GM23338 (cell line): ENCODE results near the gene UBALD2. TPM values are rescaled to one million over a fixed set of nuclear protein-coding genes. Genes with fewer than 3 reads are reported as not detected.

ENCODE experiments used
- ATAC-seq: fragments of 200-7000 bp; cut with Tn5 transposase; 3 replicates; pipeline ENCODE4 v1.9.1; 2020
- DNase-seq: peaks from one replicate; pipeline ENCODE4 v3.0.0-alpha.2; 2015; ENCODE audit warnings: low spot score
- H2AFZ ChIP-seq: fragments of 200-600 bp; sonication (generic); 2 replicates; pipeline ENCODE4 v1.8.0; 2016; ENCODE audit warnings: antibody characterized with exemption, mild to moderate bottlenecking, moderate library complexity
- H3F3A ChIP-seq: fragments of 200-600 bp; sonication (generic); replicated peaks from 2 replicates; pipeline ENCODE4 v1.8.0; 2017; ENCODE audit warnings: antibody characterized with exemption, mixed run types, low read depth
- H3K27ac ChIP-seq: fragments of 200-600 bp; sonication (generic); 2 replicates; pipeline ENCODE4 v1.6.1; 2016; ENCODE audit warnings: low read depth
- H3K27me3 ChIP-seq: fragments of 200-600 bp; sonication (generic); 2 replicates; pipeline ENCODE4 v1.8.0; 2016; ENCODE audit warnings: mild to moderate bottlenecking, mixed run types, moderate library complexity; ENCODE audit not compliant: insufficient read depth
- H3K36me3 ChIP-seq: fragments of 200-600 bp; sonication (generic); 2 replicates; pipeline ENCODE4 v1.8.0; 2016; ENCODE audit warnings: mild to moderate bottlenecking; ENCODE audit not compliant: insufficient read depth
- H3K4me1 ChIP-seq: fragments of 200-600 bp; sonication (generic); 2 replicates; pipeline ENCODE4 v1.8.0; 2016; ENCODE audit warnings: mild to moderate bottlenecking, moderate library complexity; ENCODE audit not compliant: insufficient read depth
- H3K4me2 ChIP-seq: fragments of 200-600 bp; sonication (generic); 2 replicates; pipeline ENCODE4 v1.7.1; 2017; ENCODE audit warnings: mixed run types
- H3K4me3 ChIP-seq: fragments of 200-600 bp; sonication (generic); 2 replicates; pipeline ENCODE4 v1.6.1; 2016; ENCODE audit warnings: mixed run types
- H3K79me2 ChIP-seq: fragments of 200-600 bp; sonication (generic); replicated peaks from 2 replicates; pipeline ENCODE4 v1.8.0; 2017; ENCODE audit warnings: mild to moderate bottlenecking; ENCODE audit not compliant: insufficient read depth
- H3K9me2 ChIP-seq: fragments of 200-600 bp; sonication (generic); 2 replicates; pipeline ENCODE4 v1.8.0; 2017; ENCODE audit not compliant: insufficient read depth
- H4K20me1 ChIP-seq: fragments of 200-600 bp; sonication (generic); replicated peaks from 2 replicates; pipeline ENCODE4 v1.8.0; 2017; ENCODE audit warnings: mild to moderate bottlenecking; ENCODE audit not compliant: insufficient read depth
- H3K27ac Mint-ChIP-seq: 2 replicates; pipeline ENCODE4 v1.8.0; 2020; ENCODE audit warnings: inconsistent platforms, mild to moderate bottlenecking, moderate library complexity, mixed read lengths
- H3K27me3 Mint-ChIP-seq: 3 replicates; pipeline ENCODE4 v1.8.0; 2022; ENCODE audit warnings: low read depth, mild to moderate bottlenecking, moderate library complexity, mixed read lengths, inconsistent platforms; ENCODE audit not compliant: insufficient read depth, poor library complexity
- H3K36me3 Mint-ChIP-seq: 3 replicates; pipeline ENCODE4 v1.8.0; 2021; ENCODE audit warnings: low read depth, mild to moderate bottlenecking, inconsistent platforms, moderate library complexity, mixed read lengths
- H3K4me1 Mint-ChIP-seq: 3 replicates; pipeline ENCODE4 v1.8.0; 2020; ENCODE audit warnings: mild to moderate bottlenecking, inconsistent platforms, mixed read lengths
- H3K4me3 Mint-ChIP-seq: 3 replicates; pipeline ENCODE4 v1.8.0; 2021; ENCODE audit warnings: moderate library complexity, mild to moderate bottlenecking, inconsistent platforms, mixed read lengths
- H3K9me3 Mint-ChIP-seq: 3 replicates; pipeline ENCODE4 v1.8.0; 2020; ENCODE audit warnings: moderate library complexity, mild to moderate bottlenecking, inconsistent platforms, mixed read lengths
- EZH2 ChIP-seq: fragments of 200-600 bp; sonication (generic); IDR thresholded peaks from one replicate; pipeline ENCODE4 v1.8.0; 2017; ENCODE audit warnings: antibody characterized with exemption, mild to moderate bottlenecking, low read depth; ENCODE audit not compliant: unreplicated experiment
- EZH2phosphoT487 ChIP-seq: fragments of 200-600 bp; sonication (generic); IDR thresholded peaks from one replicate; pipeline ENCODE4 v1.8.1; 2018; ENCODE audit warnings: antibody characterized with exemption; ENCODE audit not compliant: unreplicated experiment
- JUNB ChIP-seq: IDR thresholded peaks from one replicate; pipeline ENCODE4 v1.6.1; 2016; ENCODE audit warnings: antibody characterized with exemption; ENCODE audit not compliant: unreplicated experiment
- STAT1 ChIP-seq: IDR thresholded peaks from one replicate; pipeline ENCODE4 v1.6.1; 2016; ENCODE audit warnings: antibody characterized with exemption; ENCODE audit not compliant: unreplicated experiment
- ZNF114 ChIP-seq: fragments of 250-450 bp; sonication (Bioruptor Pico); IDR thresholded peaks from 2 replicates; pipeline ENCODE4 v1.5.0; 2020; ENCODE audit warnings: mild to moderate bottlenecking, moderate library complexity
- ZNF331 ChIP-seq: fragments of 250-450 bp; sonication (Bioruptor Pico); IDR thresholded peaks from 2 replicates; pipeline ENCODE4 v1.5.0; 2020; ENCODE audit warnings: low read depth, mild to moderate bottlenecking, moderate library complexity
- ZNF462 ChIP-seq: fragments of 250-450 bp; sonication (Bioruptor Pico); IDR thresholded peaks from 2 replicates; pipeline ENCODE4 v1.5.0; 2020; ENCODE audit warnings: mild to moderate bottlenecking, moderate library complexity
- polyA plus RNA-seq: library from polyadenylated mRNA; unstranded; fragments of >200 nt; fragmentation: Nextera tagmentation; extraction: Ambion mirVana; gene quantifications from 2 replicates; pipeline ENCODE4 v1.2.1, GENCODE V29; 2016
- total RNA-seq: library from RNA; depleted of rRNA; stranded (reverse); fragments of >200 nt; shearing (Covaris generic); gene quantifications from 2 replicates; pipeline ENCODE4 v1.2.3, GENCODE V29; 2014
- TF ChIP-seq, protein P1 (sequence below), 2 experiments: fragments of 200-600 bp in 1 of 2; sonication (generic) in 1 of 2; conservative IDR thresholded peaks; 2 replicates each; pipeline versions ENCODE4 v1.5.1 to v1.6.1; 2016 to 2017; ENCODE audit warnings: antibody characterized with exemption in 2 of 2, low read depth in 2 of 2, mild to moderate bottlenecking in 2 of 2, moderate library complexity in 1 of 2
- TF ChIP-seq, protein P2 (sequence below): IDR thresholded peaks from one replicate; pipeline ENCODE4 v1.6.1; 2018; ENCODE audit warnings: antibody characterized with exemption; ENCODE audit not compliant: unreplicated experiment

The UBALD2 gene
- total and polyA plus RNA-seq, 2 experiments from 2014 or later, result 2.2 to 3.1 TPM

DNA sequence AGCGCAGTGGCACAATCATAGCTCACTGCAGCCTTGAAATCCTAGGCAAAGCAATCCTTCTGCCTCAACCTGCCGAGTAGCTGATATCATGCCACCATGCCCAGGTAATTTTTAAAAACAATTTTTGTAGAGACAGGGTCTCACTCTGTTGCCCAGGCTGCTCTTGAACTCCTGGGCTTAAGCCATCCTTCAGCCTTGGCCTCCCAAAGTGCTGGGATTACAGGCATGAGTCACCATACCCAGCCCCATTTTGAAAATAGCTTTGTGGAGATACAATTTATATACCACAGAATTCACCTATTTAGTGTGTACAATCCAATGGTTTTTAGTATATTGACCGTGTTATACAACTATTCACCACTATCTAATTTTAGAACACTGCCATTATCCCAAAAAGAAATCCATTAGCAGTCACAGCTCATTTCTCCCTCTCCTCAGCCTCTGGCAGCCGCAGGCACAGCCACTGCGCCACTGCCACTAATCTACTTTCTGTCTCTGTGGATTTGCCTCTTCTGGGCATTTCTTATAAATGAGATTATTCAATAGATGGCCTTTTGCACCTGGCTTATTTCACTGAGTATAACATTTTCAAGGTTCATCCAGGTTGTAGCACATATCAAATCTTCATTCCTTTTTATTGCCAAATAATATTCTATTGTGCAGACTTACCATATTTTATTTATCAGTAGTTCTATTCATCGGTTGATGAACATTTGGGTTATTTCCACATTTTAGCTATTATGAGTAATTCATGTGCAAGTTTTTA is 31.4 kb upstream of the UBALD2 start (continued):
- TF ChIP-seq ZNF462, result no peak
- no peak for TF ChIP-seq ZNF114 (CRISPR knock-in tag)
- TF ChIP-seq ZNF331 (CRISPR knock-in tag), result no peak
- no peak for TF ChIP-seq JUNB
- TF ChIP-seq STAT1, result no peak
- no peak for TF ChIP-seq EZH2
- no peak for TF ChIP-seq EZH2phosphoT487

GRCh38 chr17:76234354-76234679 is 30.8 kb upstream of the UBALD2 start:
- peaks cover 13% of the 10 kb centered on the region for H3K27me3 Mint-ChIP-seq
- peaks cover 2% of the 10 kb centered on the region; the same call in 2 of the 3 replicates for H3K4me1 Mint-ChIP-seq
- ATAC-seq, result no peak
- H4K20me1 ChIP-seq, result peaks cover 6% of the 10 kb centered on the region
- H3K4me2 ChIP-seq, result no peak overlapping the region
- H2AFZ ChIP-seq, result no peak overlapping the region
- no peaks in the 10 kb centered on the region for H3K36me3 ChIP-seq
- no peaks in the 10 kb centered on the region for H3K4me1 ChIP-seq
- H3K4me3 Mint-ChIP-seq, result no peak overlapping the region
- H3K4me3 ChIP-seq, result no peak overlapping the region
- no peak overlapping the region for H3K27ac ChIP-seq
- no peak for DNase-seq
- no peaks in the 10 kb centered on the region; the same call in 1 of the 2 replicates for H3K79me2 ChIP-seq
- H3K27me3 ChIP-seq, result peaks cover 24% of the 10 kb centered on the region
- H3K9me2 ChIP-seq, result no peaks in the 10 kb centered on the region
- no peaks in the 10 kb centered on the region for H3K36me3 Mint-ChIP-seq
- H3K27ac Mint-ChIP-seq, result no peak overlapping the region
- H3F3A ChIP-seq, result no peaks in the 10 kb centered on the region
- no peaks in the 10 kb centered on the region for H3K9me3 Mint-ChIP-seq
- TF ChIP-seq, protein P1, sequence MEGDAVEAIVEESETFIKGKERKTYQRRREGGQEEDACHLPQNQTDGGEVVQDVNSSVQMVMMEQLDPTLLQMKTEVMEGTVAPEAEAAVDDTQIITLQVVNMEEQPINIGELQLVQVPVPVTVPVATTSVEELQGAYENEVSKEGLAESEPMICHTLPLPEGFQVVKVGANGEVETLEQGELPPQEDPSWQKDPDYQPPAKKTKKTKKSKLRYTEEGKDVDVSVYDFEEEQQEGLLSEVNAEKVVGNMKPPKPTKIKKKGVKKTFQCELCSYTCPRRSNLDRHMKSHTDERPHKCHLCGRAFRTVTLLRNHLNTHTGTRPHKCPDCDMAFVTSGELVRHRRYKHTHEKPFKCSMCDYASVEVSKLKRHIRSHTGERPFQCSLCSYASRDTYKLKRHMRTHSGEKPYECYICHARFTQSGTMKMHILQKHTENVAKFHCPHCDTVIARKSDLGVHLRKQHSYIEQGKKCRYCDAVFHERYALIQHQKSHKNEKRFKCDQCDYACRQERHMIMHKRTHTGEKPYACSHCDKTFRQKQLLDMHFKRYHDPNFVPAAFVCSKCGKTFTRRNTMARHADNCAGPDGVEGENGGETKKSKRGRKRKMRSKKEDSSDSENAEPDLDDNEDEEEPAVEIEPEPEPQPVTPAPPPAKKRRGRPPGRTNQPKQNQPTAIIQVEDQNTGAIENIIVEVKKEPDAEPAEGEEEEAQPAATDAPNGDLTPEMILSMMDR (conservative IDR thresholded peaks at IDR 0.05; ENCODE audit: low read depth in 2 of 2), result no peak
- TF ChIP-seq STAT1 (no peak), EZH2phosphoT487 (no peak)
- TF ChIP-seq, protein P2, sequence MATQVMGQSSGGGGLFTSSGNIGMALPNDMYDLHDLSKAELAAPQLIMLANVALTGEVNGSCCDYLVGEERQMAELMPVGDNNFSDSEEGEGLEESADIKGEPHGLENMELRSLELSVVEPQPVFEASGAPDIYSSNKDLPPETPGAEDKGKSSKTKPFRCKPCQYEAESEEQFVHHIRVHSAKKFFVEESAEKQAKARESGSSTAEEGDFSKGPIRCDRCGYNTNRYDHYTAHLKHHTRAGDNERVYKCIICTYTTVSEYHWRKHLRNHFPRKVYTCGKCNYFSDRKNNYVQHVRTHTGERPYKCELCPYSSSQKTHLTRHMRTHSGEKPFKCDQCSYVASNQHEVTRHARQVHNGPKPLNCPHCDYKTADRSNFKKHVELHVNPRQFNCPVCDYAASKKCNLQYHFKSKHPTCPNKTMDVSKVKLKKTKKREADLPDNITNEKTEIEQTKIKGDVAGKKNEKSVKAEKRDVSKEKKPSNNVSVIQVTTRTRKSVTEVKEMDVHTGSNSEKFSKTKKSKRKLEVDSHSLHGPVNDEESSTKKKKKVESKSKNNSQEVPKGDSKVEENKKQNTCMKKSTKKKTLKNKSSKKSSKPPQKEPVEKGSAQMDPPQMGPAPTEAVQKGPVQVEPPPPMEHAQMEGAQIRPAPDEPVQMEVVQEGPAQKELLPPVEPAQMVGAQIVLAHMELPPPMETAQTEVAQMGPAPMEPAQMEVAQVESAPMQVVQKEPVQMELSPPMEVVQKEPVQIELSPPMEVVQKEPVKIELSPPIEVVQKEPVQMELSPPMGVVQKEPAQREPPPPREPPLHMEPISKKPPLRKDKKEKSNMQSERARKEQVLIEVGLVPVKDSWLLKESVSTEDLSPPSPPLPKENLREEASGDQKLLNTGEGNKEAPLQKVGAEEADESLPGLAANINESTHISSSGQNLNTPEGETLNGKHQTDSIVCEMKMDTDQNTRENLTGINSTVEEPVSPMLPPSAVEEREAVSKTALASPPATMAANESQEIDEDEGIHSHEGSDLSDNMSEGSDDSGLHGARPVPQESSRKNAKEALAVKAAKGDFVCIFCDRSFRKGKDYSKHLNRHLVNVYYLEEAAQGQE, result no peak
